Measurements from ENCODE around the gene TSSC4. TPM values are rescaled to one million over a fixed set of nuclear protein-coding genes. Genes with fewer than 3 reads are reported as not detected.

Gene TSSC4
- total RNA-seq, 1 donor from 2014 or later: 37.6 TPM

- Histone ChIP-seq H3K27me3 (peaks cover 8% of the 10 kb centered on the region), H3K27ac (no peak overlapping the region), H3K9me3 (no peaks in the 10 kb centered on the region), H3K36me3 (no peaks in the 10 kb centered on the region), H3K4me3 (no peak overlapping the region), H3K4me1 (peaks cover 11% of the 10 kb centered on the region)
- intact Hi-C loops (cut with DNase I): no loop called here
- no peak for DNase-seq (ENCODE audit: extremely low spot score in 2 of 2)
- no peak for TF ChIP-seq CTCF (IDR thresholded peaks at IDR 0.05)
- no peak for TF ChIP-seq POLR2AphosphoS5 (IDR thresholded peaks at IDR 0.05; ENCODE audit: insufficient read depth in 1 of 2, low read depth in 1 of 2)
- no peak for TF ChIP-seq POLR2A (IDR thresholded peaks at IDR 0.05)
These were observed 49.2 kb downstream of the TSSC4 start for GRCh38 chr11:2449548-2450320.

- DNase-seq (ENCODE audit: extremely low spot score in 2 of 2): no peak
- TF ChIP-seq POLR2AphosphoS5 (IDR thresholded peaks at IDR 0.05; ENCODE audit: insufficient read depth in 1 of 2, low read depth in 1 of 2): no peak
- no peak for TF ChIP-seq CTCF (IDR thresholded peaks at IDR 0.05)
- TF ChIP-seq POLR2A (IDR thresholded peaks at IDR 0.05): no peak
- Histone ChIP-seq H3K9me3 (no peaks in the 10 kb centered on the region), H3K27ac (no peak overlapping the region), H3K27me3 (peaks cover 6% of the 10 kb centered on the region), H3K4me1 (peaks cover 9% of the 10 kb centered on the region), H3K36me3 (no peaks in the 10 kb centered on the region), H3K4me3 (no peak overlapping the region)
- intact Hi-C loops (cut with DNase I): no loop called here
These were observed 49.9 kb downstream of the TSSC4 start for GRCh38 chr11:2450321-2451041.

GRCh38 chr11:2451336-2451735 lies 50.8 kb downstream of the TSSC4 start:
- no peak for TF ChIP-seq POLR2AphosphoS5 (IDR thresholded peaks at IDR 0.05; ENCODE audit: insufficient read depth in 1 of 2, low read depth in 1 of 2)
- TF ChIP-seq POLR2A (IDR thresholded peaks at IDR 0.05): no peak
- TF ChIP-seq CTCF (IDR thresholded peaks at IDR 0.05): no peak
- no peak for DNase-seq (ENCODE audit: extremely low spot score in 2 of 2)
- Histone ChIP-seq H3K27me3 (no peaks in the 10 kb centered on the region), H3K36me3 (no peaks in the 10 kb centered on the region), H3K27ac (no peak overlapping the region), H3K9me3 (no peaks in the 10 kb centered on the region), H3K4me3 (no peak overlapping the region), H3K4me1 (peaks cover under 1% of the 10 kb centered on the region)
- intact Hi-C loops (cut with DNase I): no loop called here

DNA sequence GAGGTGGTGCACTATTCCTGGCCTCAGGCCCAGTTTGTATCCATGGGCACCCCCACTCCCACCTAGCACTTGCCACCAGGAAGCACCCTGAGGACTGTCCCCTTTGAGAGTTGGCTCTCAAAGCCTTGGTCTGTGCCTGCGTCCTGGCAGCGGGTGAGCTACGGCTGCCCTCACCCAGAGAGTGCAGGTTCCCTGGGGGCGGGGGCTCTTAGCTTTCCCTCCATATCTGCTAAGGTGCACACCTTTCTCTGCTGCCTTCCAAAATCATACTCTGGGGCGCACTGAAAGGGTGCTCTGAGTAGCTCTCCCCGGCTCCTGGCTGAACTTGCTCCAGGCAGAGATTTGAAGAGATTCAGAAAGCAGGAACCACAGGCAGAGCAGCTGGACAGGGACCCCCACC lies 51.4 kb downstream of the TSSC4 start:
- TF ChIP-seq POLR2AphosphoS5 (IDR thresholded peaks at IDR 0.05; ENCODE audit: insufficient read depth in 1 of 2, low read depth in 1 of 2) (no peak), POLR2A (IDR thresholded peaks at IDR 0.05) (no peak), CTCF (IDR thresholded peaks at IDR 0.05) (no peak)
- no peak for DNase-seq (ENCODE audit: extremely low spot score in 2 of 2)
- no peaks in the 10 kb centered on the region for H3K27me3 ChIP-seq

More for the DNA sequence above, 51.4 kb downstream of the TSSC4 start:
- H3K4me3 ChIP-seq: no peak overlapping the region
- intact Hi-C loops (cut with DNase I): no loop called here
- no peak overlapping the region for H3K27ac ChIP-seq
- no peaks in the 10 kb centered on the region for H3K4me1 ChIP-seq
- no peaks in the 10 kb centered on the region for H3K36me3 ChIP-seq
- no peaks in the 10 kb centered on the region for H3K9me3 ChIP-seq
